Measurements from ENCODE around the gene LAMTOR4. TPM values are rescaled to one million over a fixed set of nuclear protein-coding genes. Genes with fewer than 3 reads are reported as not detected.
A peak's percentile ranks its signal among the peaks of the same experiment; 100 is the strongest.

Gene LAMTOR4
- total RNA-seq, 1 donor from 2014 or later = 100 TPM

DNA sequence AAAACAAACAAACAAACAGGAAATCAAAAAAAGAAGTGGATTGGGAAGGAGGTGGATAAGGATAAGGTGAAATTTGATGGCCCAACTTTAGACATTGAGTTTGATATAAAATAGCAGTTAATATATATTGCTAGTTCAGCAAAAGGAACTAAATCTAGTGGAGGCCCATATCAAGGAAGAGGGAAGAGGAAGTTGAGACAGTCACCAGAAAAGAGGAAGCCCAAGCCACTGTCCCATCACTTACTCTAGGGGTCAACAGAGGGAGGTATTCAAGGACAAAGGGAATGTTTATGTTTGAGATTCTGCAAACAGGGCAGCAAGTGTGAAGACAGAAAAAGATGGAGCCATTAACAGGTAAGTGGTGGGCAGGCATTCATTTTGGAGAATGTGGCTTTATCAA lies 3.7 kb downstream of the LAMTOR4 start:
- H3K36me3 ChIP-seq = peaks cover 37% of the 10 kb centered on the region
- no peaks in the 10 kb centered on the region for H3K27me3 ChIP-seq (ENCODE audit: low read depth)
- DNase-seq = no peak
- no peaks in the 10 kb centered on the region for H3K9me3 ChIP-seq (replicated peaks)
- H3K4me3 ChIP-seq = no peak overlapping the region
- intact Hi-C loops (cut with micrococcal nuclease) = no loop called here
- peaks cover 32% of the 10 kb centered on the region for H3K4me1 ChIP-seq
- peak overlapping the region; percentile 33 for H3K27ac ChIP-seq (replicated peaks)
- TF ChIP-seq, protein P1, sequence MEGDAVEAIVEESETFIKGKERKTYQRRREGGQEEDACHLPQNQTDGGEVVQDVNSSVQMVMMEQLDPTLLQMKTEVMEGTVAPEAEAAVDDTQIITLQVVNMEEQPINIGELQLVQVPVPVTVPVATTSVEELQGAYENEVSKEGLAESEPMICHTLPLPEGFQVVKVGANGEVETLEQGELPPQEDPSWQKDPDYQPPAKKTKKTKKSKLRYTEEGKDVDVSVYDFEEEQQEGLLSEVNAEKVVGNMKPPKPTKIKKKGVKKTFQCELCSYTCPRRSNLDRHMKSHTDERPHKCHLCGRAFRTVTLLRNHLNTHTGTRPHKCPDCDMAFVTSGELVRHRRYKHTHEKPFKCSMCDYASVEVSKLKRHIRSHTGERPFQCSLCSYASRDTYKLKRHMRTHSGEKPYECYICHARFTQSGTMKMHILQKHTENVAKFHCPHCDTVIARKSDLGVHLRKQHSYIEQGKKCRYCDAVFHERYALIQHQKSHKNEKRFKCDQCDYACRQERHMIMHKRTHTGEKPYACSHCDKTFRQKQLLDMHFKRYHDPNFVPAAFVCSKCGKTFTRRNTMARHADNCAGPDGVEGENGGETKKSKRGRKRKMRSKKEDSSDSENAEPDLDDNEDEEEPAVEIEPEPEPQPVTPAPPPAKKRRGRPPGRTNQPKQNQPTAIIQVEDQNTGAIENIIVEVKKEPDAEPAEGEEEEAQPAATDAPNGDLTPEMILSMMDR (IDR thresholded peaks at IDR 0.05; ENCODE audit: borderline replicate concordance) = no peak

DNA sequence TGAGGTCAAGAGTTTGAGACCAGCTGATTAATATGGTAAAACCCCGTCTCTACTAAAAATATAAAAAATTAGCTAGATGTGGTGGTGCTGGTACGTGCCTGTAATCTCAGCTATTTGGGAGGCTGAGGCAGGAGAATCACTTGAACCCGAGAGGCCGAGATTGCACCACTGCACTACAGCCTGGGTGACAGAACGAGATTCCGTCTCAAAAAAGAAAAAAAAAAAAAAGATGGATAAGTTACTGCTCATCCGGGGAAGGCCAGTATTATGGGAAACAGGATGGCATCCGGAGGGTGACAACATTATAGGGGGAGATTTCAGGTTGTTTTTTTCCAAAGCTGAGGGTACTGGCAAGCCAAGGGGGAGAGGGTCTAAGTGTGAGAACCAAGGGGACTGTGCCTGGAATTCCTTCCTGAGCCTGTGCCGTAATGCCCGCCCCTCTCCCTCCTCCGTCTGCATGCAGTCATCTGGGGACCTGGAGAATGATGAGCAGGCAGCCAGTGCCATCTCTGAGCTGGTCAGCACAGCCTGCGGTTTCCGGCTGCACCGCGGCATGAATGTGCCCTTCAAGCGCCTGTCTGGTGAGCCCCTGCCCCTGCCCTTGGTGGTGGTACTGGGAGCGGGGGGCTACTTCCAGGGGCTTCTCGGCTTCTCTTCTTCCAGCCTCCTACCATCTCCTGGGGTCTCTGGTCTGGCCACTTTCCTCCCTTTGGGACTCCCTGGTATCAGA lies 4.4 kb downstream of the LAMTOR4 start:
- Histone ChIP-seq H3K9me3 (replicated peaks) (no peaks in the 10 kb centered on the region), H3K4me3 (no peak overlapping the region), H3K27ac (replicated peaks) (no peak overlapping the region), H3K27me3 (ENCODE audit: low read depth) (no peaks in the 10 kb centered on the region), H3K36me3 (peaks cover 37% of the 10 kb centered on the region), H3K4me1 (peaks cover 36% of the 10 kb centered on the region)
- DNase-seq = no peak
- intact Hi-C loops (cut with micrococcal nuclease) = no loop called here
- TF ChIP-seq, protein P1 (IDR thresholded peaks at IDR 0.05; ENCODE audit: borderline replicate concordance) = no peak

DNA sequence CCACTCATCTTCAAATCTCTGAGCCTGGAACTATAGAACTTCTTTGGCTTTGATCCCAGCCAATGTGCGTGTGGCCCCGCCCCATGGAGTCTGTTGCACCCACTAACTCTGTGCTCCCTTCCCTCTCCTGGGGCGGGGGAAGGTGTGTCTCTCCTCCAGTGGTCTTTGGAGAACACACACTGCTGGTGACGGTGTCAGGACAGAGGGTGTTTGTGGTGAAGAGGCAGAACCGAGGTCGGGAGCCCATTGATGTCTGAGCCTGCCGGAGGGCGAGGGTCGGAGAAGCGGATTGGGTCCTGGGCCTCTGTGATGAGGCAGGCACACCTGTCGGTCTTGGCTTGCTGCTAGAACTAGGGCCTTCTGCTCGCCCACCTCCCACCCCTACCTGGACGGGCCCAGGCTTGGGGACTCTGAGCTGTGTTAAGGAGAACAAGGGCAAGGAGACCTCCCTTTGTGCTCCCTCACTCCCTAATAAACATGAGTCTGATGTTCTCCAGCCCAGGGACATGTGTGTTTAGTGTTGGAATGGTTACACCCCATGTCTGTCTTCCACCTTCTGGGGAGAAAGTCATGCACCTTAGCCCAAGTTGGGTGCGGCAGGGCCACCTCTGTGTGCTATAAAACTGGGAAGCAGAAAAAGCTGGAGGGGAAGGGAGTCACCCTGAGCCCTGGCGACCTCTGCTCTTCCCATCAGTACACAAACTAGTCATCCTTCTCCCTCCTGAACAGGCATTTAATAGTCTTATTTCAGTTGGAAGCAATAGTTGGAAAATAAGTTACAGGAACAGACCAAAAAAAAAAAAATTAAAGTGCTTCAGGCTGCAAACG lies 5.2 kb downstream of the LAMTOR4 start:
- no peak overlapping the region for H3K4me3 ChIP-seq
- TF ChIP-seq, protein P1 (IDR thresholded peaks at IDR 0.05; ENCODE audit: borderline replicate concordance) = no peak
- no peak overlapping the region for H3K27ac ChIP-seq (replicated peaks)
- H3K4me1 ChIP-seq = peaks cover 39% of the 10 kb centered on the region
- DNase-seq = no peak
- peaks cover 37% of the 10 kb centered on the region for H3K36me3 ChIP-seq
- no peaks in the 10 kb centered on the region for H3K9me3 ChIP-seq (replicated peaks)
- H3K27me3 ChIP-seq (ENCODE audit: low read depth) = no peaks in the 10 kb centered on the region
- intact Hi-C loops (cut with micrococcal nuclease) = no loop called here

DNA sequence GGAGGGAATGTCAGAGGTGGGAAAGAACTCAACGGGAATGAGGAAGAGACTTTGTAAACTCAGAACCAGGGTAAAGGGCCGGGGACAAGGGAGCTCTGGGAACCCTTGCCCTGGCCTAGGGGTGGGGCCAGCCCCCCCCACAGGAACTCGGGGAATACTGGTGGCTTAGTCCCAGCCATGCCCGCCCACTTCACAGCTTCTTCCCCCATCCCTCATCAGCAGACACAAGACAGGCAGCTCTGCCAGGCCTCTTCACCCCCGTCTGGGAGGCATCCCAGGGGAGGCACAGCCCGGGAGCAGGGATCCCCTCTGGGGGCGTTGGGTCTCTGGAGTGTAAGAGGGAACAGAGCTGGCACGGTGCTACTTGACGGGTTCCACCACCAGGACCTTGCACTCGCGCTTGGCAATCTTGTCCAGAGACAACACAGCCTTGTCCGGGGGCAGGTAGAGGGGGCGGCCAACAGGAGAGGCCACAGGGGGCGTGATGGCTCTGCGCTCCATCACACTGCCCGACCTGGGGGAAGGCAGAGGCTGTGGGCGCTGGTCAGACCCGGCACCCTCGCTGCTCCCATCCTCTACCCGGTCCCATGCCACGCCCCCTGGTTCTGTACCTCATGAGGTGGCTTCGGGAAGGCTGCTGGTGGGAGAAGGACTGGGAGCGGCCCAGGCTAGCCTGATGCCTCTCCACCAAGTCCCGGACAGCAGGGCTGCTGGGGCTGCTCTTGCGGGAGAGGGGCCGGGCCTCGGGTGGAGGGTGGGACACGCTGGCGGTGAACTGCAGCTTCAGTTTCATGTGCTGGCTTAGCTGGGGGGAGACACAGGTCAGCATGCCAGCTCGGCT lies 6.2 kb downstream of the LAMTOR4 start:
- H3K9me3 ChIP-seq (replicated peaks) = no peaks in the 10 kb centered on the region
- H3K27ac ChIP-seq (replicated peaks) = no peak overlapping the region
- no peak for DNase-seq
- intact Hi-C loops (cut with micrococcal nuclease) = no loop called here
- H3K4me3 ChIP-seq = no peak overlapping the region
- peaks cover 33% of the 10 kb centered on the region for H3K4me1 ChIP-seq
- H3K36me3 ChIP-seq = peaks cover 37% of the 10 kb centered on the region
- TF ChIP-seq, protein P1 (IDR thresholded peaks at IDR 0.05; ENCODE audit: borderline replicate concordance) = no peak
- H3K27me3 ChIP-seq (ENCODE audit: low read depth) = no peaks in the 10 kb centered on the region
